ENCODE results near the gene DEK.

DEK gene

DNA sequence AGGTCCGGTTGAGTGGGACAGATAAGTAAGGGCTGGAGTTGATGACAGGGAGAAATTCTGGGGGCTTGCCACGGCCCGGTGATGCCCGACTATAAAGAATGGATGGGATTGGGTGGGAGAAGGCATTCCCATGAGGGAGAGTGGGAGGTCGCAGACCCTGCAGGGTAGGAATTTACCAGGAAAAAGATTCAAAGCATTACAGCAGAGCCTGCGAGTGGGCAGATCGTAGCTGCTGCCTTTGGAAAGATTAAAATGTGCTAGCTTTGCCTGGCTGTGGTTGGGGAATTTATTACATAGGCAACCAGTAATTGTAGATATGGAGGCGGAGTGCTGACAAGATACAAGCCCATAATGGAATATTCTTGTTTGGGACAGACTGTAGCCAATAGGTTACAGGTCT, 59.6 kb downstream of the DEK start:
- peaks cover 2% of the 10 kb centered on the region; the same call in 1 of the 2 replicates for H3K36me3 ChIP-seq (ENCODE audit: control insufficient read depth, insufficient read depth, low read length)
- H3K9me3 ChIP-seq (ENCODE audit: control insufficient read depth, insufficient read depth, low read length): no peaks in the 10 kb centered on the region
- no peaks in the 10 kb centered on the region for H3K27me3 ChIP-seq (ENCODE audit: control insufficient read depth, insufficient read depth, low read length)
- no peak overlapping the region for H3K27ac ChIP-seq (ENCODE audit: low read depth, low read length)
- no peaks in the 10 kb centered on the region for H3K4me1 ChIP-seq (ENCODE audit: control insufficient read depth, insufficient read depth, low read length)
- no peak overlapping the region for H3K4me3 ChIP-seq (ENCODE audit: low read depth, low read length)
- no peak overlapping the region for H3K9ac ChIP-seq (ENCODE audit: low read depth, low read length)

DNA sequence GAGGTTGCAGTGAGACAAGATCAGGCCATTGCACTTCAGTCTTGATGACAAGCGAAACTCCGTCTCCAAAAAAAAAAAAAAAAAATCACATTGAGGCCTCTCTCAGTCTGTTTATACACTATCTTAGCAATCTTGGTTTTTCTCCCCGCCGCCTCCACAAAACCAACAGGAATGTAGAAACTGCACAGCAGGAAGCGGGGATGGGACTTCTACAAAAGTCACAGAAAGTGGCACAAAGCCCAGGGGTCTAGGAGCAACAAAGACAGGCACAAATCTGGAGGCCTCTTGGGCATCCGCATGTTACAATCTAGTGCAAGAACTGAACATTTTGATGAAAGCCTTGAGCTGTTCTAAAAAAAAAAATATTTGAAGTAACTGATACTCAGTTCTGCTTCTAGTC, 60.5 kb downstream of the DEK start:
- no peak overlapping the region for H3K4me3 ChIP-seq (ENCODE audit: low read depth, low read length)
- no peaks in the 10 kb centered on the region for H3K9me3 ChIP-seq (ENCODE audit: control insufficient read depth, insufficient read depth, low read length)
- H3K4me1 ChIP-seq (ENCODE audit: control insufficient read depth, insufficient read depth, low read length): no peaks in the 10 kb centered on the region
- no peaks in the 10 kb centered on the region for H3K27me3 ChIP-seq (ENCODE audit: control insufficient read depth, insufficient read depth, low read length)
- H3K9ac ChIP-seq (ENCODE audit: low read depth, low read length): no peak overlapping the region
- peaks cover 5% of the 10 kb centered on the region; the same call in 1 of the 2 replicates for H3K36me3 ChIP-seq (ENCODE audit: control insufficient read depth, insufficient read depth, low read length)
- H3K27ac ChIP-seq (ENCODE audit: low read depth, low read length): no peak overlapping the region

DNA sequence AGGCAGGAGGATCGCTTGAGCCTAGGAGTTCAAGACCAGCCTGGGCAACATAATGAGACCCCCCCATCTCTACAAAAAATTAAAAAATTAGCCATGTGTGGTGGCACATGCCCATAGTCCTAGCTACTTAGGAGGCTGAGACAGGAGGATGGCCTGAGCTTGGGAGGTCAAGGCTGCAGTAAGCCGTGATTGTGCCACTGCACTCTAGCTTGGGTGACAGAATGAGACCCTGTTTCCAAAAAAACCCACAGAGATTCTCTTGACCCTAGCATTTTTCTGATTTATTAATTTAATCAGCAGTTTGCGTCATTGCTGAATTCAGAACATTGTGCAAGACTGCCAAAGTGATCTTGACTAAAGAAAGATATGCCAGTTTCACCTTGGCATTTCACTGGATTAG, 72.3 kb downstream of the DEK start:
- Histone ChIP-seq H3K9ac (ENCODE audit: low read depth, low read length) (no peak overlapping the region), H3K4me1 (ENCODE audit: control insufficient read depth, insufficient read depth, low read length) (peaks cover 13% of the 10 kb centered on the region), H3K9me3 (ENCODE audit: control insufficient read depth, insufficient read depth, low read length) (no peaks in the 10 kb centered on the region), H3K4me3 (ENCODE audit: low read depth, low read length) (no peak overlapping the region), H3K27ac (ENCODE audit: low read depth, low read length) (no peak overlapping the region), H3K36me3 (ENCODE audit: control insufficient read depth, insufficient read depth, low read length) (peaks cover 8% of the 10 kb centered on the region; the same call in 1 of the 2 replicates), H3K27me3 (ENCODE audit: control insufficient read depth, insufficient read depth, low read length) (no peaks in the 10 kb centered on the region)

DNA sequence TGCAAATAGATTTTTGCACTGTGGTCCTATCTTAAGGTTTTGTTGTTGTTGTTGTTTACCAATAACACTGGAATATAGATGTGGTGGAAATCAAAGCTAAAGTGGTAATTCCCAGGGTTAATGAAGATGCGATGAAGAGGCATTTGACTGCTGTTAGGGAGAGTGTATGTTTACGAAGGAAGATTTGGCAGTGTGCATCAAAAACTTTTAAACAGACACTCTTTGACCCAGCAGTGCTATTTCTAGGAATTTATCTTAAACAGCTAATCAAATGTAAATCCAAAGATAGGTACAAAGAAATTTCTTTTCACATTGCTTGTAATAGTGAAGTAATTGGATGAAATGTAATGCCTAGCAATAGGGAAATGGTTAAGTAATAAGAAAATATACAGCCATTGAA, 75.1 kb downstream of the DEK start:
- Histone ChIP-seq H3K36me3 (ENCODE audit: control insufficient read depth, insufficient read depth, low read length) (peaks cover 8% of the 10 kb centered on the region; the same call in 1 of the 2 replicates), H3K27me3 (ENCODE audit: control insufficient read depth, insufficient read depth, low read length) (no peaks in the 10 kb centered on the region), H3K4me1 (ENCODE audit: control insufficient read depth, insufficient read depth, low read length) (peaks cover 29% of the 10 kb centered on the region), H3K27ac (ENCODE audit: low read depth, low read length) (no peak overlapping the region), H3K4me3 (ENCODE audit: low read depth, low read length) (no peak overlapping the region), H3K9ac (ENCODE audit: low read depth, low read length) (no peak overlapping the region), H3K9me3 (ENCODE audit: control insufficient read depth, insufficient read depth, low read length) (no peaks in the 10 kb centered on the region)

DNA sequence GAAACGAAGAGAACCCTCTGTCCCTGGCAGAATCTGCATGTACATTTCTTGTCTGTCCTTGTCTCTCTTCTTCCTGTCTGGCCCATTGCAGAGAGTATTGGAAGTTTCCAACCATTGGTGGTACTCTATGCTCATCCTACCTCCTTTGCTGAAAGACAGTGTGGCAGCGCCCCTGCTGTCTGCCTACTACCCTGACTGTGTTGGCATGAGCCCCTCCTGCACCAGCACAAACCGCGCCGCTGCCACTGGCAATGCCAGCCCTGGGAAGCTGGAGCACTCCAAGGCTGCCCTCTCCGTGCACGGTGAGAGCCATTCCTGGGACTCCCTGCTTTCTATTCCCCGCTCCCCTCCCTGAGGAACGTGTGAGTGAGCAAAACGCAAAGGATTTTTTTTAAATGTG, 76.6 kb downstream of the DEK start:
- peaks cover 8% of the 10 kb centered on the region; the same call in 1 of the 2 replicates for H3K36me3 ChIP-seq (ENCODE audit: control insufficient read depth, insufficient read depth, low read length)
- H3K4me1 ChIP-seq (ENCODE audit: control insufficient read depth, insufficient read depth, low read length): peaks cover 32% of the 10 kb centered on the region

DNA sequence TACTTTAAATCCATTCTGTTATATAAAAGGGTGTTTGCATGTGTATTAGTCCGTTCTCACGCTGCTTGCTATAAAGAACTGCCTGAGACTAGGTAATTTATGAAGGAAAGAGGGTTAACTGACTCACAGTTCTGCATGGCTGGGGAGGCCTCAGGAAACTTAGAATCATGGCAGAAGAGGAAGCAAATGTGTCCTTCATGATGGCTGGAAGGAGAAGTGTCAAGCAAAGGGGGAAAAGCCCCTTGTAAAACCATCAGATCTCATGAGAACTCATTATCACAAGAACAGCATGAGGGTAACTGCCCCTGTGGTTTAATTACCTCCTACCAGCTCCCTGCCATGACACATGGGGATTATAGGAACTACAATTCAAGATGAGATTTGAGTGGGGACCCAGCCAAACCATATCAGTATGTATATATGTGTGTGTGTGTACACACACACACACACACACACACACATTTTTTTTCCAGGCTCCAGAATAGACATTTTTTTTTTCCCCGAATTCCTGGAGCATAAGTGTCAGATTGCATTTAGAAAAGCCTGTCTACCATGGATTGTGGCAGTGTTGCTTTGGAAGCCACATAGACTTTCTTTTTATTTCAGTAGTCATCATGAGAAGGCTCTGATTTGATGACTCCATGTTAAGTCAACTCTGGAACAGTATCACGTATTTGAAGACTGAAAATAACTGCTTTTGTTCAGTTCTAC, 77.6 kb downstream of the DEK start:
- H3K27ac ChIP-seq (ENCODE audit: low read depth, low read length): peak overlapping the region; percentile 91
- peaks cover 32% of the 10 kb centered on the region for H3K4me1 ChIP-seq (ENCODE audit: control insufficient read depth, insufficient read depth, low read length)
- peaks cover 6% of the 10 kb centered on the region; the same call in 1 of the 2 replicates for H3K36me3 ChIP-seq (ENCODE audit: control insufficient read depth, insufficient read depth, low read length)
- H3K27me3 ChIP-seq (ENCODE audit: control insufficient read depth, insufficient read depth, low read length): no peaks in the 10 kb centered on the region
- no peak overlapping the region for H3K4me3 ChIP-seq (ENCODE audit: low read depth, low read length)
- no peaks in the 10 kb centered on the region for H3K9me3 ChIP-seq (ENCODE audit: control insufficient read depth, insufficient read depth, low read length)
- peak overlapping the region; percentile 37 for H3K9ac ChIP-seq (ENCODE audit: low read depth, low read length)

More for the DNA sequence above, 76.6 kb downstream of the DEK start:
- Histone ChIP-seq H3K9me3 (ENCODE audit: control insufficient read depth, insufficient read depth, low read length) (no peaks in the 10 kb centered on the region), H3K9ac (ENCODE audit: low read depth, low read length) (no peak overlapping the region), H3K4me3 (ENCODE audit: low read depth, low read length) (no peak overlapping the region), H3K27me3 (ENCODE audit: control insufficient read depth, insufficient read depth, low read length) (no peaks in the 10 kb centered on the region), H3K27ac (ENCODE audit: low read depth, low read length) (no peak overlapping the region)

DNA sequence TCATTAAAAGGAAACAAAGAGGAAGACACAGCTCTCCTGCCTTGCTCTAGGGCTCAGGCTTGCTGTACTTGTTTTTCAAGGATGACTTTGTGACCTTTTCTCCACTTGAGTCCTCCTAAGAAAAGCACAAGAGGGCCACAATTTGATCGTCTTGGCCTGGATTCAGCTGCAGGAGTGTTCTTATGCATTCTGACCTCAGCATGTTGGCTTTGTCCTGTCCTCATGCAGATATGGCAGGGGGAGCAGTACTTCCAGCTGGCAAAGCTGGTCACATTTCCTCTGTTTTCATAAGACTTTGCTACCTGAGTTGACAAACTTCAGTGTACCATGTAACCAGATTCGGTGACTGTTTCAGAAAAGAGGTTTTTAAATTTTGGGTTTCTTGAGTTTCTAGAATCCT, 78.3 kb downstream of the DEK start:
- Histone ChIP-seq H3K9me3 (ENCODE audit: control insufficient read depth, insufficient read depth, low read length) (no peaks in the 10 kb centered on the region), H3K9ac (ENCODE audit: low read depth, low read length) (peak overlapping the region; percentile 37; the same call in 1 of the 2 replicates), H3K4me1 (ENCODE audit: control insufficient read depth, insufficient read depth, low read length) (peaks cover 32% of the 10 kb centered on the region), H3K36me3 (ENCODE audit: control insufficient read depth, insufficient read depth, low read length) (no peaks in the 10 kb centered on the region), H3K27me3 (ENCODE audit: control insufficient read depth, insufficient read depth, low read length) (no peaks in the 10 kb centered on the region), H3K27ac (ENCODE audit: low read depth, low read length) (peak overlapping the region; percentile 91), H3K4me3 (ENCODE audit: low read depth, low read length) (0 out of 2 replicates have a peak overlapping the region, but pooled peaks have one; percentile 0)

DNA sequence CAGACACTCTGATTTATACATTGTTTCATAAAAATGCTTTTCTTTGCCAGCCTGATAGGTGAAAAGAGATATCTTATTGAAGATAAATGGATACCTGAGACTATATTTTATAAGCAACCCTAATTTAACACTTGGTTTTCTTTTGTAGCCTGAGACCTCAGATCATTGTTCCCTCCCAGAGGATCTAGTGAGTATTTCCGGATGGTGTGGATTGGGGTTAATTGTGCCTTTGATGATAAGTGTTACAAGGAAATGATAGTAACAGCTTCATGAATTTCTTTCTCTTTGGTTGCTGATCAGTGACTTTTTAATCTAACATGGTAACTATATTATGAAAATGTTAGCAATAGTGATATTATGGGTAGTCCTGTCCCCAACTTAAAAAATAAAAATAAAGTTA, 78.7 kb downstream of the DEK start:
- no peaks in the 10 kb centered on the region for H3K9me3 ChIP-seq (ENCODE audit: control insufficient read depth, insufficient read depth, low read length)
- no peaks in the 10 kb centered on the region for H3K27me3 ChIP-seq (ENCODE audit: control insufficient read depth, insufficient read depth, low read length)
- H3K4me1 ChIP-seq (ENCODE audit: control insufficient read depth, insufficient read depth, low read length): peaks cover 32% of the 10 kb centered on the region
- no peaks in the 10 kb centered on the region for H3K36me3 ChIP-seq (ENCODE audit: control insufficient read depth, insufficient read depth, low read length)
- H3K27ac ChIP-seq (ENCODE audit: low read depth, low read length): peak overlapping the region; percentile 91
- no peak overlapping the region for H3K9ac ChIP-seq (ENCODE audit: low read depth, low read length)
- no peak overlapping the region for H3K4me3 ChIP-seq (ENCODE audit: low read depth, low read length)

DNA sequence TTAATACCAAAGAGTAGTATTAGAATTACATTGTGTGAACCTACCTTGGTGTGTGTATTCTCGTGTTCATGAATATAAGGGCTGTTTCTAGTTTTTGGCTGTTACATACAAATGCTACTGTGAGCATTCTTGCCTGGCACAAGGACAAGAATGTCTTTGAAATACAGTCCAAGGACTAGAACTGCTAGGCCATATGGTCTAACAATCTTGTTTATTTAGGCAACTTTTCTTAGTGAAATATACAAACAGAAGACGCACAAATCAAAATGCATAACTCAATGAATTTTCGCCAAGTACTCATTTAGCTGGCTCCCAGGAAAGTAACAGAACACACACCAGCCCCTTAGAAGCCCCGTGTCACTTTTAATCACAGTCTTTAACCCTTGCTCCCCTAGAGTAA, 80.6 kb downstream of the DEK start:
- Histone ChIP-seq H3K27me3 (ENCODE audit: control insufficient read depth, insufficient read depth, low read length) (no peaks in the 10 kb centered on the region), H3K9ac (ENCODE audit: low read depth, low read length) (no peak overlapping the region), H3K36me3 (ENCODE audit: control insufficient read depth, insufficient read depth, low read length) (no peaks in the 10 kb centered on the region), H3K4me1 (ENCODE audit: control insufficient read depth, insufficient read depth, low read length) (peaks cover 32% of the 10 kb centered on the region), H3K27ac (ENCODE audit: low read depth, low read length) (no peak overlapping the region), H3K4me3 (ENCODE audit: low read depth, low read length) (no peak overlapping the region), H3K9me3 (ENCODE audit: control insufficient read depth, insufficient read depth, low read length) (no peaks in the 10 kb centered on the region)

DNA sequence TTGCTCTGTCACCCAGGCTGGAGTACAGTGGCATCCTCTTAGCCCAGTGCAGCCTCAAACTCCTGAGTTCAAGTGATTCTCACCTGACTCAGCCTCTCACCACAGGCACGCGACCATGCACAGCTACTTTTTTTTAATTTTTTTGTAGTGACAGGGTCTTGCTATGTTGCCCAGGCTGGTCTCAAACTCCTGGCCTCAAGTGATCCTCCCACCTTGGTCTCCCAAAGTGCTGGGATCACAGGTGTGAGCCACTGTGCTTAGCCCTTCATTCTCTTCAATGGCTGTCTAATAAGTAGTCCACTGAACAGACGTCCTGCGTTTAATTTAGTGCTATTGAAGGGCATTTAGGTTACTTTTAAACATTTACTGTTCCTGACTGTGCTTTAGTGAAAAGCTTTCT, 81.8 kb downstream of the DEK start:
- H3K9ac ChIP-seq (ENCODE audit: low read depth, low read length): no peak overlapping the region
- H3K4me1 ChIP-seq (ENCODE audit: control insufficient read depth, insufficient read depth, low read length): peaks cover 32% of the 10 kb centered on the region
- no peaks in the 10 kb centered on the region for H3K9me3 ChIP-seq (ENCODE audit: control insufficient read depth, insufficient read depth, low read length)
- no peaks in the 10 kb centered on the region for H3K27me3 ChIP-seq (ENCODE audit: control insufficient read depth, insufficient read depth, low read length)
- no peak overlapping the region for H3K27ac ChIP-seq (ENCODE audit: low read depth, low read length)
- no peaks in the 10 kb centered on the region for H3K36me3 ChIP-seq (ENCODE audit: control insufficient read depth, insufficient read depth, low read length)
- no peak overlapping the region for H3K4me3 ChIP-seq (ENCODE audit: low read depth, low read length)

DNA sequence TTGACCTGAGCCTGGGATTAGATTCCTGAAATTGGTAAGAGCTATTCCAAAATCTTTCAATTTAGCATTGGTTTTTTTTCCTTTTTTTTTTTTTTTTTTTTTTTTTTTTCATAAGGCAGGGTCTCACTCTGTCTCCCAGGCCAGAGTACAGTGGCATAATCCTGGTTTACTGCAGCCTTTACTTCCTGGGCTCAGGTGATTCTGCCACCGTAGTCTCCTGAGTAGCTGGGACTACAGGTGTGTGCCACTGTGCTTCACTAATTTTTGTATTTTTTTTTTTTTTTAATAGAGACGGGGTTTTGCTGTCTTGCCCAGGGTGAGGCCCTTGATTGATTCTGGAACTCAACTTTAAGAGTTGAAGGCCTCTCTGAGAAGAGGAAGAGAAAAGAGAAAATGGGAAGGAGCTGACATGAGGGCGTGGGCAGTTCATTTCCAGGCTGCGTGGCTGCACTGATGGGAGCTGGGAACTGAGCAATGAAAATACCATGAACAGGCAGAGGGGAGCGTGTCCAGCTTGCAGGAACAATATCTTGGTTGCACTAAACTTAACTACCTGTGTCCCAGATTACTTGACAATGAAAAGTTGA, 84.5 kb downstream of the DEK start:
- Histone ChIP-seq H3K9me3 (ENCODE audit: control insufficient read depth, insufficient read depth, low read length) (no peaks in the 10 kb centered on the region), H3K4me3 (ENCODE audit: low read depth, low read length) (no peak overlapping the region), H3K4me1 (ENCODE audit: control insufficient read depth, insufficient read depth, low read length) (peaks cover 5% of the 10 kb centered on the region; the same call in 1 of the 2 replicates), H3K9ac (ENCODE audit: low read depth, low read length) (no peak overlapping the region), H3K27ac (ENCODE audit: low read depth, low read length) (no peak overlapping the region), H3K36me3 (ENCODE audit: control insufficient read depth, insufficient read depth, low read length) (no peaks in the 10 kb centered on the region), H3K27me3 (ENCODE audit: control insufficient read depth, insufficient read depth, low read length) (no peaks in the 10 kb centered on the region)
